Measurements from ENCODE around the gene CLASP1. TPM values are rescaled to one million over a fixed set of nuclear protein-coding genes. Genes with fewer than 3 reads are reported as not detected.

CLASP1 gene
- total RNA-seq, 2 experiments from 2014 or later: 58.0 to 58.5 TPM

GRCh38 chr2:121362226-121362625 lies 287.0 kb downstream of the CLASP1 start:
- no peak for TF ChIP-seq CTCF (IDR thresholded peaks at IDR 0.05)
- H3K27me3 Mint-ChIP-seq: no peaks in the 10 kb centered on the region
- no peaks in the 10 kb centered on the region for H3K4me1 Mint-ChIP-seq (ENCODE audit: low read depth)
- intact Hi-C loops (cut with DNase I, micrococcal nuclease): no loop called here
- Histone ChIP-seq H3K36me3 (ENCODE audit: insufficient read depth, low read length) (peaks cover 78% of the 10 kb centered on the region), H3K27ac (ENCODE audit: low read depth in 1 of 2, low read length in 2 of 2) (no peak overlapping the region), H3K4me1 (ENCODE audit: insufficient read depth, low read length) (no peaks in the 10 kb centered on the region), H3K9me3 (ENCODE audit: control insufficient read depth in 1 of 2, insufficient read depth in 1 of 2, low read length in 2 of 2) (no peaks in the 10 kb centered on the region), H3K4me3 (ENCODE audit: low read length) (no peak overlapping the region), H3K27me3 (ENCODE audit: control insufficient read depth in 1 of 2, insufficient read depth in 2 of 2, low read length in 2 of 2) (no peaks in the 10 kb centered on the region)
- DNase-seq (no peak), ATAC-seq (ENCODE audit: poor library complexity) (no peak)
- peaks cover 92% of the 10 kb centered on the region for H3K36me3 Mint-ChIP-seq (ENCODE audit: low read depth)
- ChIA-PET POLR2A (interaction anchor here (0.6 kb wide), 1 partner anchor 82 kb away, joined by 3 read pairs; no protein-coding TSS in a partner anchor), CTCF (no interaction called here)
- H3K9me3 Mint-ChIP-seq: no peaks in the 10 kb centered on the region
- no peak overlapping the region for H3K27ac Mint-ChIP-seq
- H3K4me3 Mint-ChIP-seq: no peak overlapping the region

GRCh38 chr2:121360566-121361300 lies 288.5 kb downstream of the CLASP1 start:
- POLR2A ChIA-PET: no interaction called here
- peaks cover 80% of the 10 kb centered on the region for H3K36me3 ChIP-seq (ENCODE audit: insufficient read depth, low read length)
- CTCF ChIA-PET: no interaction called here
- Mint-ChIP-seq H3K36me3 (ENCODE audit: low read depth) (peaks cover 91% of the 10 kb centered on the region), H3K4me1 (ENCODE audit: low read depth) (no peaks in the 10 kb centered on the region), H3K9me3 (no peaks in the 10 kb centered on the region), H3K27me3 (no peaks in the 10 kb centered on the region), H3K27ac (no peak overlapping the region), H3K4me3 (no peak overlapping the region)
- H3K27ac ChIP-seq (ENCODE audit: low read depth in 1 of 2, low read length in 2 of 2): no peak overlapping the region
- no peak for TF ChIP-seq CTCF (IDR thresholded peaks at IDR 0.05)
- intact Hi-C loops (cut with DNase I, micrococcal nuclease): no loop called here
- no peaks in the 10 kb centered on the region for H3K27me3 ChIP-seq (ENCODE audit: control insufficient read depth in 1 of 2, insufficient read depth in 2 of 2, low read length in 2 of 2)
- no peaks in the 10 kb centered on the region for H3K4me1 ChIP-seq (ENCODE audit: insufficient read depth, low read length)
- H3K9me3 ChIP-seq (ENCODE audit: control insufficient read depth in 1 of 2, insufficient read depth in 1 of 2, low read length in 2 of 2): no peaks in the 10 kb centered on the region
- no peak overlapping the region for H3K4me3 ChIP-seq (ENCODE audit: low read length)
- ATAC-seq (ENCODE audit: poor library complexity): no peak
- no peak for DNase-seq

GRCh38 chr2:121359716-121360565 lies 289.3 kb downstream of the CLASP1 start:
- DNase-seq (no peak), ATAC-seq (ENCODE audit: poor library complexity) (no peak)
- H3K4me3 Mint-ChIP-seq: no peak overlapping the region
- no peak for TF ChIP-seq CTCF (IDR thresholded peaks at IDR 0.05)
- no peaks in the 10 kb centered on the region for H3K9me3 Mint-ChIP-seq
- intact Hi-C loops (cut with DNase I, micrococcal nuclease): no loop called here
- no peaks in the 10 kb centered on the region for H3K27me3 Mint-ChIP-seq
- peaks cover 77% of the 10 kb centered on the region for H3K36me3 ChIP-seq (ENCODE audit: insufficient read depth, low read length)
- no peak overlapping the region for H3K4me3 ChIP-seq (ENCODE audit: low read length)
- no peaks in the 10 kb centered on the region for H3K4me1 Mint-ChIP-seq (ENCODE audit: low read depth)
- ChIA-PET CTCF (no interaction called here), POLR2A (no interaction called here)
- no peak overlapping the region for H3K27ac ChIP-seq (ENCODE audit: low read depth in 1 of 2, low read length in 2 of 2)
- no peaks in the 10 kb centered on the region for H3K4me1 ChIP-seq (ENCODE audit: insufficient read depth, low read length)
- H3K27me3 ChIP-seq (ENCODE audit: control insufficient read depth in 1 of 2, insufficient read depth in 2 of 2, low read length in 2 of 2): no peaks in the 10 kb centered on the region
- no peaks in the 10 kb centered on the region for H3K9me3 ChIP-seq (ENCODE audit: control insufficient read depth in 1 of 2, insufficient read depth in 1 of 2, low read length in 2 of 2)
- H3K36me3 Mint-ChIP-seq (ENCODE audit: low read depth): peaks cover 89% of the 10 kb centered on the region
- H3K27ac Mint-ChIP-seq: no peak overlapping the region

Measured in CD4-positive, alpha-beta T cell (primary cell).